Adrenal gland (tissue), 5 donors: ENCODE results near the gene GGT6.

Source experiments
- CTCF ChIP-seq, 6 experiments: fragments of 450-650 bp in 4 of 6; fragments of 200-600 bp in 2 of 6; sonication (generic) in 1 of 6; IDR thresholded peaks; 1 replicate in 5 of 6; 2 replicates in 1 of 6; pipeline versions ENCODE4 v1.5.1 to v1.8.0; 2016 to 2021; ENCODE audit warnings: antibody characterized with exemption in 6 of 6, mild to moderate bottlenecking in 2 of 6, moderate library complexity in 1 of 6
- POLR2A ChIP-seq, 2 donors: fragments of 450-650 bp; IDR thresholded peaks; one replicate each; pipeline ENCODE4 v1.6.1; 2017; ENCODE audit warnings: antibody characterized with exemption in 2 of 2, mild to moderate bottlenecking in 2 of 2, moderate library complexity in 1 of 2
- donor health status: DM: no; HTN: no; CAD: no.

- TF ChIP-seq CTCF (IDR thresholded peaks at IDR 0.05) (no peak), POLR2A (IDR thresholded peaks at IDR 0.05) (no peak)
These were observed 411 bp downstream of the GGT6 start for GRCh38 chr17:4559966-4560365.
